ENCODE measurements around the gene SAG.

- TF ChIP-seq EZH2 (IDR thresholded peaks at IDR 0.05; ENCODE audit: borderline replicate concordance, low read depth, low read length, severe bottlenecking), result no peak
- no peak for TF ChIP-seq MAX (IDR thresholded peaks at IDR 0.05; ENCODE audit: insufficient read depth, insufficient read length)
Measured at GRCh38 chr2:233266481-233266880, 41.1 kb upstream of the SAG start.
